Posterior cingulate gyrus (tissue), 11 donors: ENCODE results near the gene ALDH7A1.
"Not testable (repeated sequence)": the region's sequence is repeated elsewhere in the genome, so short reads cannot be mapped to it uniquely, and the experiment has no call there.

Experiments
- DNase-seq, 10 donors: peaks; one replicate each; pipeline versions ENCODE4 v3.0.0 to v3.0.0-alpha.2; 2020 to 2021; ENCODE audit warnings: mixed read lengths in 3 of 10
- intact Hi-C: fragments of 100-400 bp; cut with DNase I; formaldehyde crosslinking; loops from one replicate; pipeline ENCODE4 v1.15.1; 2023

ALDH7A1 gene

DNA sequence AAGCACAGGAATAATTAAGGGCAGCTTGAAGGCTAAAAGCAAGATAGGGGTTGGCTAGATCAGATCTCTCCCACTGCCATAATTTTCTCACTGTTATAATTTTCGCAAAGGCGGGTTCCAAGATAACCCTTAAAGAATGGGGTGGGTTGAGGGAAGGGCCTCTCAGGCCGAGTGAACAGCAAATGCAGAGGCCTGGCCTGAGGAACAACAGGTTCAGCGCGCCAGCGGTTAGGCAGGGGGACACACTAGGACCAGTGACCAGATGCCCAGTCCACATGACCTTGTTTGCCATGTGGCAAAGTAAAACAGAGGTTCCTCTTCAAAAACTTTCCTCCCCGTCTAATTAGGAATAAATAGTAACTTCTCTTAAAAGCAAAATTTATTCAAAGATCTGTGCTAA lies 4.5 kb upstream of the ALDH7A1 start:
- DNase-seq: peak in 1 of 10 donors; percentile 65
- intact Hi-C loops: loop anchor here (5.0 kb wide), 1 partner anchor 247 kb away; no protein-coding TSS in a partner anchor

GRCh38 chr5:126597156-126597555 lies 2.1 kb upstream of the ALDH7A1 start:
- DNase-seq: no peak
- intact Hi-C loops: loop anchor here (5.0 kb wide), 1 partner anchor 245 kb away; no protein-coding TSS in a partner anchor

- no peak for DNase-seq
- intact Hi-C loops: loop anchor here (5.0 kb wide), 1 partner anchor 243 kb away; no protein-coding TSS in a partner anchor
These were observed 566 bp upstream of the ALDH7A1 start for GRCh38 chr5:126595486-126596083.

GRCh38 chr5:126591549-126591948 lies 3.5 kb downstream of the ALDH7A1 start:
- intact Hi-C loops: no loop called here
- no peak for DNase-seq

- intact Hi-C loops: no loop called here
- DNase-seq: no peak
These were observed 5.3 kb downstream of the ALDH7A1 start for GRCh38 chr5:126589536-126590297.

- intact Hi-C loops: no loop called here
- DNase-seq: no peak
These were observed 7.2 kb downstream of the ALDH7A1 start for GRCh38 chr5:126587551-126588390.

- no peak for DNase-seq
- intact Hi-C loops: no loop called here
These were observed 11.3 kb downstream of the ALDH7A1 start for GRCh38 chr5:126583761-126584160.

DNA sequence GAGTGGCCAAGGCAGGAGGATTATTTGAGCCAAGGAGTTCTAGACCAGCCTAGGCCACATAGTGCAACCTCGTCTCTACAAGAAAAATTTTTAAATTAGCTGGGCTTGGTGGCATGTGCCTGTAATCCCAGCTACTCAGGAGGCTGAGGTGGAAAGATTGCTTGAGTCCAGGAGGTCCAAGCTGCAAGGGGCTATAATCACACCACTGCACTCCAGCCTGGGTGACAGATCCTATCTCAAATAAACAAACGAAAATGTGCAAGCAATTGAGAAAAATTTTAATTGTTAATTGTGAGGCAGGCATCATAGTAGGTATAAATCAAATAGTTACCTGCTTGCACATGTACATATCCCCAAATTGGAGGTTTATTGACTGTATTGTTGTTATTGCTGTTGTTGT lies 15.3 kb downstream of the ALDH7A1 start:
- intact Hi-C loops: no loop called here
- no peak for DNase-seq

- DNase-seq: no peak
- intact Hi-C loops: no loop called here
These were observed 17.6 kb downstream of the ALDH7A1 start for GRCh38 chr5:126577415-126577814.

DNA sequence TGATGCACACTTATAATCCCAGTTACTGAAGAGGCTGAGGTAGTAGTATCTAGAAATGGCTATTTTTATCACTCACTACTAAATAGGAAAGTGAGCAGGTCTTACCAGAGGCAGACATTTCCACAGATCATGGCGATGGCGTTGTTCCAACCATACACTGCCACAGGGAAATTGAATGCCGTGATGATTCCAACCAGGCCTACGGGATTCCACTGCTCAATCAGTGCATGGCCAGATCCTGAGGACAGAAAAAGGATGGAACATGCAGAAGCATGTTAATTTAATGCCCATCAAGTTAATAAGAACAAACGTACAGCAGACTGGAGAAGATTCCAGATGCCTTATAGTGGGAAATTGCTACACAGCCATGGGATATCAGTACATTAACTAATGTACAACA lies 18.0 kb downstream of the ALDH7A1 start:
- peak in 1 of 10 donors; percentile 19 for DNase-seq

DNA sequence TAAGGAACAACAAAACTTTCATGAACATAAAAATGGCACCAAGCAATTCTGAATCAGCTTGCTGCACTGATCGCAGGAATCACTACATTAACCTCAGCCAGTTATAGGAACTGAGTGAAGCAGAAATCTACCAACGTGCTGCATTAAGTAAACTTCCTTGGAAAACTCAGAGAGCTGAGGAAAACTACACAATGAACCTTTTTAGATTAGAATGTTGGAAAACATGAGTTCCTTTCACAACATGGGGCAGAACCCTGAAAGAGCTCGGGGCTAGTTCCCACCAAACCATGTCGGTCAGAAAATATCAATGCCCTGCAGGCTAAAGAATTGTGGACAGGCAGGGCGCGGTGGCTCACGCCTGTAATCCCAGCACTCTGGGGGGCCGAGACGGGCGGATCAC lies 19.4 kb downstream of the ALDH7A1 start:
- intact Hi-C loops: no loop called here
- DNase-seq: no peak

More for the DNA sequence above, 18.0 kb downstream of the ALDH7A1 start:
- intact Hi-C loops: no loop called here

DNA sequence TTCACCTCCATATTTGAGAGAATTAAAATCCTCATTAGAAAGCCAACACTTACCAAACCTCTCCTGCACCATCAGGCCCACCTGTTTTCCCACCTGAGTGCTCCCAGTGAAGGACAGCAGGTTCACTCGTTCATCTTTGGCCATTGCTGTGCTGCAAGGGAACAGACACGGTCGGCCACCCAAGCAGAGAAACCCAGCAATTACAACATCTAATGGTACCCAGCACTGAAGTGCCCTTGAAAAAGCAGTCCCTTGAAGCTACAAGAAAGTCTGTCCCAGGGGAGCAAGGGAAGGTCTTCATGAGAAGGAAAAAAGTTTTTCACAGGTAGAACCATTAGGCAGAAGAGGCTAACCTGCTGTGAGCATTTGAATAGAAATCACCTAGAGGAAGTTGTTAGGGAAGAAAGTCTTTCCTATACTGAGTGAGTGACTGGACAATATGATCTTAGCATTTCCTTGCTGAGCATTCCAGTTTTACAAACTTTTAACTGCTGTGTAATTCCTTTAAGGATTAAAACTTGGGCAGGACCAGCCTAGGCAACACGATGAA lies 26.7 kb downstream of the ALDH7A1 start:
- intact Hi-C loops: no loop called here
- DNase-seq: no peak

DNA sequence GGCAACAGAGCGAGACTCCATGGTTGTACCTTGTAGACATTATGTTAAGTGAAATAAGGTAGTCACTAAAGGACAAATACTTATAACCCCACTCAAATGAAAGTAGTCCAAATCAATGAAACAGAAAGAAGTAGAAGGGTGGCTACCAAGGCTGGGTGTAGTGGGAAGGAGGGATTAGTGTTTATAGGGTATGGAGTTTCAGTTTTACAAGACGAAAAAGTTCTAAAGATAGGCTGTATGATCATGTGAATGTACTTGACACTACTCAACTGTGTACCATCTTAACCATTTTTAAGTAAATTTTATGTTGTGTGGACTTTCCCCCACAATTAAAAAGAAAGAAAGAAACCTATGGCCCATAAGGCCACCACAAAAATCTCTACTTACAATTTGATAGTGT lies 32.2 kb downstream of the ALDH7A1 start:
- no peak for DNase-seq
- intact Hi-C loops: no loop called here

- intact Hi-C loops: no loop called here
- no peak for DNase-seq
These were observed 33.1 kb downstream of the ALDH7A1 start for GRCh38 chr5:126561908-126562307.

DNA sequence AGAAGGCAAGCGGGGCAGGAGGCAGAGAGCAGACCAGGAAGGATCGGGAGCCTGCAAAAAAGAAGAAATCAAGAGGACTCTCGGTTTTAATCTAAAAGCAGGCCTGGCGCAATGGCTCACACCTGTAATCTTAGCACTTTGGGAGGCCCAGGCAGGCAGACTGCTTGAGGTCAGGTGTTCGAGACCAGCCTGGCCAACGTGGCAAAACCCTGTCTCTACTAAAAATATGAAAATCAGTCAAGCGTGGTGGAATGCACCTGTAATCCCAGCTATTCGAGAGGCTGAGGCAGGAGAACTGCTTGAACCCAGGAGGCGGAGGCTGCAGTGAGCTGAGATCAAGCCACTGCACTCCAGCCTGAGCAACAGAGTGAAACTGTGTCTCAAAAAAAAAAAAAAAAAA lies 39.9 kb downstream of the ALDH7A1 start:
- DNase-seq, intact Hi-C loops: not testable (repeated sequence)

- intact Hi-C loops: no loop called here
- no peak for DNase-seq
These were observed 42.4 kb downstream of the ALDH7A1 start for GRCh38 chr5:126552614-126553013.

GRCh38 chr5:126544087-126544740 lies 50.8 kb downstream of the ALDH7A1 start:
- intact Hi-C loops: no loop called here
- peak in 4 of 10 donors; percentile 33 to 87 (median 46) for DNase-seq

DNA sequence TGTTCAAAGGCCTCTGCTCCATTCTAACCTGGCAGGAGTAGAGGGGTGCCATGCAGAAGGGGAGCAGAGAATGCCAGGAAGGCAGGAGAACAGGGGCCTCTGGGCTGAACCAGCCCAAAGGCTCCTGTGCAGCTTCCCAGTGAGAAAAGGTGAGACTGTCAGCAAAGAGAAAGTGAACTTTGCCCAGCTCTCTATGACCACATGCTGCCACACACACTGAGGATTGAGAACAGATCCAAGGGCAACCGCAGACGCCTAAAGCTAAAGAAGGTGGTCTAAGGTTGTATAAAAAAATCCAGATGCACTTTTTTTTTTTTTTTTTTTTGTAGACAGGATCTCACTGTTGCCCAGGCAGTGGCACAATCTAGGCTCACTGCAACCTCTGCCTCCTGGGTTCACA lies 51.4 kb downstream of the ALDH7A1 start:
- DNase-seq: no peak
- intact Hi-C loops: no loop called here

DNA sequence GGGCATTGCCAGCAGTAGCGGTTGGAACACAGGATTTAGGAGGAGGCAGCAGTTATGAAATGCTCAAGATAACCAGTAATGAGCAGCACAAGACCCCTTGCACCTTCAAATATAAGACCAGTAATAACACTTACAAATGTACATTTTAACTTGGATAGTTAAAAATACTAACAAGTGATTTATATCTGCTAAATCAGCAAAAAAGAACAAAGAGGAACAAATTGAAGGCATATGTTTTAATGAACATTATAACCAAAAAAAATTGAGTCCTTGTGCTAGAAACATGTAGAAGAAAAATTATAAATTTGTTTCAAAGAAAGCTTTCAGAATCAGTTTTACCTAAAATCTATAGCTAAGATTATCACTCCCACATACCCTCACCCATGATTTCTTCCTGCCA lies 52.0 kb downstream of the ALDH7A1 start:
- no peak for DNase-seq
- intact Hi-C loops: no loop called here

- intact Hi-C loops: no loop called here
- no peak for DNase-seq
These were observed 52.6 kb downstream of the ALDH7A1 start for GRCh38 chr5:126542441-126542840.
